HepG2 (cell line): ENCODE data around the gene RNH1. TPM values are rescaled to one million over a fixed set of nuclear protein-coding genes. Genes with fewer than 3 reads are reported as not detected.

ENCODE experiments used
- BCL3 ChIP-seq: sonication (generic); formaldehyde crosslinking; IDR thresholded peaks from 2 replicates; pipeline ENCODE4 v1.5.1; 2020; ENCODE audit warnings: mild to moderate bottlenecking, missing genetic modification reagents, moderate library complexity
- EHMT2 ChIP-seq: fragments of 200-600 bp; sonication (generic); IDR thresholded peaks from 2 replicates; pipeline ENCODE4 v1.7.0; 2017; ENCODE audit warnings: antibody characterized with exemption, low read depth, low read length, borderline replicate concordance
- GMEB2 ChIP-seq: IDR thresholded peaks from 2 replicates; pipeline ENCODE4 v1.6.1; 2016; ENCODE audit warnings: missing biosample characterization, missing genetic modification reagents, low read depth
- HMG20B ChIP-seq: conservative IDR thresholded peaks from 2 replicates; pipeline ENCODE4 v1.6.1; 2016; ENCODE audit warnings: missing genetic modification reagents, missing compliant biosample characterization
- HOMEZ ChIP-seq: IDR thresholded peaks from 2 replicates; pipeline ENCODE4 v1.6.1; 2016; ENCODE audit warnings: low read depth
- KMT2A ChIP-seq: sonication (generic); formaldehyde crosslinking; IDR thresholded peaks from 2 replicates; pipeline ENCODE4 v1.4.0; 2020; ENCODE audit warnings: missing genetic modification reagents
- NFE2L1 ChIP-seq: sonication (generic); formaldehyde crosslinking; IDR thresholded peaks from 2 replicates; pipeline ENCODE4 v1.4.0; 2020; ENCODE audit warnings: missing genetic modification reagents, mild to moderate bottlenecking, borderline replicate concordance
- PAF1 ChIP-seq: IDR thresholded peaks from 2 replicates; pipeline ENCODE4 v1.6.1; 2016; ENCODE audit warnings: missing genetic modification reagents, missing compliant biosample characterization
- PHB2 ChIP-seq: fragments of 450-650 bp; IDR thresholded peaks from 2 replicates; pipeline ENCODE4 v1.6.1; 2018; ENCODE audit not compliant: partially characterized antibody
- POLR2AphosphoS2 ChIP-seq: IDR thresholded peaks from 2 replicates; pipeline ENCODE4 v1.6.1; 2011; ENCODE audit warnings: low read depth, low read length, improper control_type of control experiment
- RXRA ChIP-seq: sonication (generic); formaldehyde crosslinking; IDR thresholded peaks from 2 replicates; pipeline ENCODE4 v1.5.1; 2020; ENCODE audit warnings: missing genetic modification reagents
- SMAD9 ChIP-seq: sonication (generic); formaldehyde crosslinking; IDR thresholded peaks from 2 replicates; pipeline ENCODE4 v1.5.1; 2020; ENCODE audit warnings: mild to moderate bottlenecking, missing genetic modification reagents
- TOE1 ChIP-seq: sonication (generic); formaldehyde crosslinking; IDR thresholded peaks from 2 replicates; pipeline ENCODE4 v1.4.0; 2020; ENCODE audit warnings: mild to moderate bottlenecking, missing genetic modification reagents
- ZNF687 ChIP-seq: sonication (generic); formaldehyde crosslinking; IDR thresholded peaks from 2 replicates; pipeline ENCODE4 v1.5.1; 2020; ENCODE audit warnings: mild to moderate bottlenecking, missing genetic modification reagents, moderate library complexity
- ZNF761 ChIP-seq: sonication (generic); formaldehyde crosslinking; conservative IDR thresholded peaks from 2 replicates; pipeline ENCODE4 v1.4.0; 2020; ENCODE audit warnings: mild to moderate bottlenecking, missing genetic modification reagents
- ZNF878 ChIP-seq: sonication (generic); formaldehyde crosslinking; IDR thresholded peaks from 2 replicates; pipeline ENCODE4 v1.8.1; 2023; ENCODE audit warnings: mild to moderate bottlenecking, missing genetic modification reagents, moderate library complexity
- ZSCAN25 ChIP-seq: sonication (generic); formaldehyde crosslinking; IDR thresholded peaks from 2 replicates; pipeline ENCODE4 v1.8.0; 2022; ENCODE audit warnings: mild to moderate bottlenecking, missing genetic modification reagents
- polyA plus RNA-seq, 8 experiments: library from polyadenylated mRNA; depleted of rRNA in 3 of 8; stranded (reverse) in 7 of 8; unstranded in 1 of 8; fragments of >200 nt; fragmentation: Illumina TruSeq in 4 of 8; extraction: Trizol in 4 of 8; gene quantifications; 2 replicates each; pipeline versions ENCODE4 v1.2.1 to v1.2.3, GENCODE V29; 2011 to 2016; ENCODE audit warnings: low read depth in 4 of 8, missing spikeins in 1 of 8, mixed read lengths in 1 of 8; ENCODE audit not compliant: insufficient read depth in 1 of 8
- total RNA-seq, 5 experiments: library from RNA; depleted of rRNA; stranded (reverse); fragments of >200 nt; fragmentation: Illumina TruSeq; extraction: Trizol; gene quantifications; 2 replicates each; pipeline ENCODE4 v1.2.3, GENCODE V29; 2016; ENCODE audit warnings: low read depth in 1 of 5
- TF ChIP-seq, protein P1 (sequence below), 2 experiments: sonication (generic) in 1 of 2; formaldehyde crosslinking in 1 of 2; IDR thresholded peaks; 2 replicates each; pipeline versions ENCODE4 v1.4.0 to v1.6.1; 2016 to 2020; ENCODE audit warnings: borderline replicate concordance in 1 of 2, low read depth in 1 of 2, mild to moderate bottlenecking in 1 of 2, missing genetic modification reagents in 1 of 2

The RNH1 gene
- total and polyA plus RNA-seq, 2 of the 13 experiments (the other 11 are each of a cell fraction or from before 2014, with no cell fraction given), result 36.0 to 74.1 TPM

GRCh38 chr11:446891-447290 is 60.2 kb downstream of the RNH1 start (continued):
- no peak for TF ChIP-seq ZNF878 (CRISPR knock-in tag)
- no peak for TF ChIP-seq NFE2L1 (CRISPR knock-in tag)
- TF ChIP-seq ZSCAN25 (CRISPR knock-in tag), result peak; percentile 99
- TF ChIP-seq, protein P1, sequence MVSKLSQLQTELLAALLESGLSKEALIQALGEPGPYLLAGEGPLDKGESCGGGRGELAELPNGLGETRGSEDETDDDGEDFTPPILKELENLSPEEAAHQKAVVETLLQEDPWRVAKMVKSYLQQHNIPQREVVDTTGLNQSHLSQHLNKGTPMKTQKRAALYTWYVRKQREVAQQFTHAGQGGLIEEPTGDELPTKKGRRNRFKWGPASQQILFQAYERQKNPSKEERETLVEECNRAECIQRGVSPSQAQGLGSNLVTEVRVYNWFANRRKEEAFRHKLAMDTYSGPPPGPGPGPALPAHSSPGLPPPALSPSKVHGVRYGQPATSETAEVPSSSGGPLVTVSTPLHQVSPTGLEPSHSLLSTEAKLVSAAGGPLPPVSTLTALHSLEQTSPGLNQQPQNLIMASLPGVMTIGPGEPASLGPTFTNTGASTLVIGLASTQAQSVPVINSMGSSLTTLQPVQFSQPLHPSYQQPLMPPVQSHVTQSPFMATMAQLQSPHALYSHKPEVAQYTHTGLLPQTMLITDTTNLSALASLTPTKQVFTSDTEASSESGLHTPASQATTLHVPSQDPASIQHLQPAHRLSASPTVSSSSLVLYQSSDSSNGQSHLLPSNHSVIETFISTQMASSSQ (IDR thresholded peaks at IDR 0.05; ENCODE audit: low read depth), result no peak
- TF ChIP-seq, protein P1 (CRISPR knock-in tag; IDR thresholded peaks at IDR 0.05; ENCODE audit: borderline replicate concordance), result no peak
- TF ChIP-seq KMT2A (CRISPR knock-in tag), result no peak
- TF ChIP-seq TOE1, result no peak
- no peak for TF ChIP-seq SMAD9 (CRISPR knock-in tag)
- TF ChIP-seq EHMT2, result no peak
- TF ChIP-seq RXRA (CRISPR knock-in tag), result no peak
- TF ChIP-seq HMG20B (CRISPR knock-in tag), result no peak
- TF ChIP-seq ZNF687 (CRISPR knock-in tag), result peak; percentile 26
- no peak for TF ChIP-seq ZNF761 (CRISPR knock-in tag)
- no peak for TF ChIP-seq POLR2AphosphoS2
- no peak for TF ChIP-seq PAF1 (CRISPR knock-in tag)
- no peak for TF ChIP-seq PHB2
- TF ChIP-seq BCL3 (CRISPR knock-in tag), result no peak
- TF ChIP-seq GMEB2 (CRISPR knock-in tag), result no peak
- TF ChIP-seq HOMEZ (CRISPR knock-in tag), result no peak
